Mononuclear cell (primary cell): ENCODE results near the gene PPARA. TPM values are rescaled to one million over a fixed set of nuclear protein-coding genes. Genes with fewer than 3 reads are reported as not detected.

Experiments
- H3K27me3 ChIP-seq: 2 replicates; pipeline ENCODE4 v1.6.0; 2011; ENCODE audit warnings: low read length, control low read depth; ENCODE audit not compliant: insufficient read depth
- H3K4me1 ChIP-seq: 2 replicates; pipeline ENCODE4 v1.5.1; 2011; ENCODE audit warnings: mild to moderate bottlenecking, low read length, control low read depth; ENCODE audit not compliant: insufficient read depth
- H3K4me3 ChIP-seq: 2 replicates; pipeline ENCODE4 v1.5.1; 2011; ENCODE audit warnings: mild to moderate bottlenecking, low read length, moderate library complexity
- H3K9me3 ChIP-seq: 2 replicates; pipeline ENCODE4 v1.5.1; 2011; ENCODE audit warnings: low read depth, mild to moderate bottlenecking, control low read depth, low read length
- total RNA-seq: library from RNA; depleted of rRNA; stranded (reverse); fragments of >200 nt; gene quantifications from one replicate; pipeline ENCODE4 v1.2.3, GENCODE V29; 2012

Gene PPARA
- total RNA-seq, 1 donor: 5.1 TPM

DNA sequence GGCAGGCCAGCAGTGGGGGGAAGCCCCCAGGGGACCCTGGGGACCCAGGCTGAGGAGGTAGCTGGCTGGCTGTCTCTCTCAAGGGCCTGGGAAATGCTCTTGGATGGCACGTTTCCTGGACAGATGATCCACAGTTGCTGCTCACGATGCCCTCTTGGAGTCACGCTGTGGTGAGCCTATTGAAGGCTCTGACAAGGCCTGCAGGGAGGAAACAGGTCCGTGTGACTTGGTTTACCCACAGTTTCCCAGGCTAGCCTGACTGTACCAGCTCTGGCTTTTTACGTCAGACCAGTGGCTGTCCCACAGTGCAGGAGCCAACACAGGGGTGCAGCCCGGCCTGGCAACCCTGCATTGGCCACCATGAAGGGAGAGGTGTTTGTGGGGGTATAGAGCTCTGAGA is 29.2 kb upstream of the PPARA start:
- Histone ChIP-seq H3K9me3 (no peaks in the 10 kb centered on the region), H3K4me3 (no peak overlapping the region), H3K27me3 (no peaks in the 10 kb centered on the region), H3K4me1 (peaks cover 7% of the 10 kb centered on the region)

DNA sequence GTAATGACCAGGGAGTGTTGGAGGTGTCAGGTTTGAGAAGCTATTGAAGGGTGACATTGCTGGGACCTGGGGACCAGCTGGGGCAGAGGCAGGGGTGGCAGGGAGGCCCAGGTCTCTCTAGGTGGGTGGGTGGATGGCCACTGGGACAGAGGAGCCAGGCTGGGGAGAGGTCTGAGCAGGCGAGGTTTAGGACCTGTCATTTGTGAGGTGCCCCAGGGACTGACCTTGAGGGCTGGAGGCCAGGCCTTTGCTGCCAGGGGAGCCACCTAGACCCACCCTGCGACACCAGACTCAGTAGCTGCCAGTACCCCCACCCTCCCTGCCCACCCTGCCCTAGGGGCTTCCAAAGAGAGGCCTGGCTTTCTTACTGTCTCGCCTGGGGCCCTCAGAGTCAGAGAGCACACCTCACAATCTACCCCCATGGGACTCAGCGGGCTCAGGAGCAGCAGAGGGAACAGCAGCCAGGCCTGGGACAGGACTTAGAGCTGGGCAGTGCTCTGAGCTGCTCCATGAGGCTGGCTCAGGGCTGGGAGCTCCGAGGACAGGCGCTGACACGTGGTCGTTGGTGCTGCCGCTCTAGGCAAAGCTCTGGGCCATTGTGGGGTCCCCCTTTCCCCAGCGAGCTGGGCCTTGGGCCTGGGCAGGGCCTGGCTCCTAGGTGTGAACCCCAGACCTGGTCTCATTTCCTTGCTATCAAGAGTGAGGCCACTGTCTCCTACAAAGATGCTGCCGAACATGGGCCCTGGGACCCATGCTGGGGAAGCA is 28.6 kb upstream of the PPARA start:
- no peak overlapping the region for H3K4me3 ChIP-seq
- H3K4me1 ChIP-seq: peaks cover 1% of the 10 kb centered on the region
- no peaks in the 10 kb centered on the region for H3K27me3 ChIP-seq

DNA sequence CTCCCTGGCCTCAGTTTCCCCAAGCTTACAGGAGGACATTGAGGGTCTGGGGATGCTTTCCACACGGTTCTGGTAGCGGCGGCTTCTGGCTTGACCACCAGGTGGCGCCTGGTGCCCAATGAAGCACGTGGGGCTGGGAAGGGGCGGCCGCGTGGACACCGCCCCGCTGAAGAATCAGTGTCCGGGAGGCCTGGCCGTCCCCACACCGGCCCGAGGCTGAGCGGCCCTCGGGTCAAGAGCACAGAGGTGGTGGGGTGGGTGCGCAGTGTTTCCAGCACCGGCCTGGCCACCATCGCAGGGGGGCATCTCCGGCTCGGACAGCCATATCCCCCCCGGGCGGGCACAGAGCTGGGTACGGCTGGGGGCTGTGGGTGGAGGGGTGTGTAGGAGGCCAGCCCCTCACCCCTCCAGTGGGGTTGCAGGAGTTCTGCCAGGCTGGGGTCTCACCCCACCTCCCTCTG is 27.8 kb upstream of the PPARA start:
- Histone ChIP-seq H3K9me3 (no peaks in the 10 kb centered on the region), H3K4me1 (no peaks in the 10 kb centered on the region), H3K27me3 (no peaks in the 10 kb centered on the region), H3K4me3 (no peak overlapping the region)

More for the DNA sequence above, 28.6 kb upstream of the PPARA start:
- no peaks in the 10 kb centered on the region for H3K9me3 ChIP-seq

DNA sequence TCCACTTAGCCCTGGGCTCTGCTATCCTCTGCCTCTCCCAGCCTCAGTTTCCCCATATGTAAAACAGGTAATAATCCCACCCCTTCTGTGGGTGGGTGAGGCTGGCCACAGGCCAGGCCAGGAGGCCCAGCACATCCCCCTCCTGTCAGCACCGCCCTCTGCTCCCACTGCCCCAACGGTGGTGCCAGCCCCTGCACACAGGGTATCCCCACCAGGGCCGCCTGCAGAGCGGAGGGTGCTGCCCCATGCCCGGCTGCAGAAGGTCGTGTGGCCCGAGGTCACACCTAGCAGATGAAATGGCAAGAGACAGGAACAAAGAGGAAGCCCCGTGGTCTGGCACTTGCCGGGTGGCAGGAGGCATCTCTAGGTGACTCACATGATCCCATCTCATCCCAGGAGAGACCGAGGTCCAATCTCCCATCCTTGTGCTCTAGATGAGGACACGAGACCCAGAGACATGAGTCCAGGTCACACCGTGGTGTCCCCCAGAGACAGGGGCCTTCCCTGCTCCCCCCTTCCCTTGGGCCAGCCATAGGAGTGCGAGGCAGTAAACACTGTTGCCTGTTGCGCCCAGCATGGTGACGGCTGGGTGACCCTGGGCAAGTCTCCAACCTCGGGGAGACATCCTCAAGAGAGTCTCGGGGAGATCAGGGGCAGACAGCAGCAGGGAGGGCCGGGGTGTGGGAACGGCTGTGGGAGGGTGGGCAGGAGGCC is 27.2 kb upstream of the PPARA start:
- H3K9me3 ChIP-seq: no peaks in the 10 kb centered on the region

DNA sequence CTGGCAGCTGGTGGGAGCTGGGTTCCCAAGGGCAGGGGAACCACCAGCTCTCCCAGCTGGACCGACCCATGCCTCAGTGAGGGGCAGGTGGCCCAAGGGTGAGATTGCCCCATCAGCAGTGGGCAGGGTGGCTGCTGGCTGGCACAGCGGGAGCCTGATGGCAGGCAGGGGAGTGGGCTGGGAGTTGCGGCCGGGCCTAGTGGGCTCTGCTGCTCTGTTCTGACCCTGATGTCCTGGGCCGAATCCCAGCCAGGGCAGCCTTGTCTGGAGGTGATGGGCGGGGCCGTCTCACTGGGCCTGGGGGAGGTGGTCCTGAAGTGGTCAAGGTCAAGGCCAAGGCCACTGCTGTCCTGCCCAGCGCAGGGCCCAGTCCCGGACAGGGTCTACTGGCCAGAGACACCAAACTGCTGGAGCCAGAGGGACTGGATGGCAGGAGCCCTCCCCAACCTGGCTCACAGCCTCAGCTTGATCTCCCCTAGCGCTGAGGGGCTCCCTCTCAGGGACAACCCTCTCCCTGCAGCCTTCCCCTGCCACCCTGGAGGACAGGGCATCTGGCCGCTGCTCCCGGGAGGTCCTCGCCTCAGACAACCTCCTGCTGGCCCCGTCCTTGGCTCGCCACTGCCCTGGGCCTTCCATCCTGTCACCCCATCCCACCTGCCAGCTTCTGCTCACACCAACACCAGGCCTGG is 26.5 kb upstream of the PPARA start:
- Histone ChIP-seq H3K9me3 (no peaks in the 10 kb centered on the region), H3K4me1 (peaks cover 3% of the 10 kb centered on the region), H3K27me3 (no peaks in the 10 kb centered on the region), H3K4me3 (no peak overlapping the region)

More for the DNA sequence above, 27.2 kb upstream of the PPARA start:
- Histone ChIP-seq H3K4me3 (no peak overlapping the region), H3K27me3 (no peaks in the 10 kb centered on the region), H3K4me1 (no peaks in the 10 kb centered on the region)

DNA sequence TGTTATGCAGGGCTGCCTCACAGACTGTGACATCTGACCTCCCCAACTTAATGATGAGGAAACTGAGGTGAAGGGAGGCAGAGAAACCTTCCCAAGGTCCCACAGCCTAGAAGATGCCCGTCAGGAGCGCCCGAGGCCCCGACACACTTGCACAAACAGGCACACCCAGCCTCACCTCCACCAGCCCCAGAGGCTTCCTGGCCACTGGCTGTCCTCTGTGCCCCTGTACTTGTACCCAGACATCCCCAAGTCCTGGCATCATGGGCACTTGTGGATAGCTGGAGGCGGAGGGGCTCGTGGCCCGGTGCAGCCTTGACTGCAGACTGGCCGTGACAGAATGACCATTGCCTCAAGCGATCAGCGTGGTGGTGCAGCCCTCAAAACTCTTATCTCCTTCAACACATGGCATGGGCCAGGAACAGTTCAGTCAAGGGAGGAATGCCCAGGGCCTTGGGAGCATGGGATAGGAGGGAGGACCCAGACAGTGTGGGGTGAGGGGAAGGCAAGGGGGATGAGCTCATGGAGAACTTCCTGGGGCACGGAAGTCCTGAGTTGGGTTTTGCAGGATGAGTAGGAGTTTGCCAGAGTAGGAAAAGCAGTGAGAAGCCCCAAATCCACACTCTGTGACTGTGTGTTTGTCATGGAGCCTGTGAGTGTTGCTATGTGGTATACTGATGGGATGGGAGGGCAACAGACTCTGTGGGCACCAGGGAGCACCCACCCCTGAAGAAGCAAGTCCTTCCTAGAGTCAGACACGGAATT is 25.8 kb upstream of the PPARA start:
- Histone ChIP-seq H3K9me3 (no peaks in the 10 kb centered on the region), H3K4me1 (peaks cover 11% of the 10 kb centered on the region), H3K4me3 (no peak overlapping the region), H3K27me3 (no peaks in the 10 kb centered on the region)

DNA sequence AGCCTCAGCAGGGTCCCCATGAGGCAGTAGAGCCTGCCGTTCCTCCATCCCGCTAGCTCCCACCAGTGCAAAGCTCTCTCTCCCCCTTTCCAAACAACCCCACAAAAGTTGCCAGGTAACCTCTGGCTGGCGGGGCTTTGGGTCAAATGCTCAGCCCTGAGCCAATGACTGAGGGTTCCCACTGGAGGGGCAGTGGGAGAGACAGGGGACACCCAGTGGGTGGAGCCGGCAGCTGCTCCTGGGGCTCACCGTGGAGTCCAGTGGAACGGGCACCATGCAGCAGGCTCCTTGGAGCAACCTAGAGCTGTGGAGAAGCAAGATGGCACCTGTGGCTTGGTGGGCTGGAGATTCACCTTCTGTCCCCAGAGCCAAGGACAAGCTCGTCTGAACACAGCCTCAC is 25.0 kb upstream of the PPARA start:
- no peak overlapping the region for H3K4me3 ChIP-seq
- H3K9me3 ChIP-seq: no peaks in the 10 kb centered on the region
- H3K4me1 ChIP-seq: peaks cover 18% of the 10 kb centered on the region
- H3K27me3 ChIP-seq: no peaks in the 10 kb centered on the region

DNA sequence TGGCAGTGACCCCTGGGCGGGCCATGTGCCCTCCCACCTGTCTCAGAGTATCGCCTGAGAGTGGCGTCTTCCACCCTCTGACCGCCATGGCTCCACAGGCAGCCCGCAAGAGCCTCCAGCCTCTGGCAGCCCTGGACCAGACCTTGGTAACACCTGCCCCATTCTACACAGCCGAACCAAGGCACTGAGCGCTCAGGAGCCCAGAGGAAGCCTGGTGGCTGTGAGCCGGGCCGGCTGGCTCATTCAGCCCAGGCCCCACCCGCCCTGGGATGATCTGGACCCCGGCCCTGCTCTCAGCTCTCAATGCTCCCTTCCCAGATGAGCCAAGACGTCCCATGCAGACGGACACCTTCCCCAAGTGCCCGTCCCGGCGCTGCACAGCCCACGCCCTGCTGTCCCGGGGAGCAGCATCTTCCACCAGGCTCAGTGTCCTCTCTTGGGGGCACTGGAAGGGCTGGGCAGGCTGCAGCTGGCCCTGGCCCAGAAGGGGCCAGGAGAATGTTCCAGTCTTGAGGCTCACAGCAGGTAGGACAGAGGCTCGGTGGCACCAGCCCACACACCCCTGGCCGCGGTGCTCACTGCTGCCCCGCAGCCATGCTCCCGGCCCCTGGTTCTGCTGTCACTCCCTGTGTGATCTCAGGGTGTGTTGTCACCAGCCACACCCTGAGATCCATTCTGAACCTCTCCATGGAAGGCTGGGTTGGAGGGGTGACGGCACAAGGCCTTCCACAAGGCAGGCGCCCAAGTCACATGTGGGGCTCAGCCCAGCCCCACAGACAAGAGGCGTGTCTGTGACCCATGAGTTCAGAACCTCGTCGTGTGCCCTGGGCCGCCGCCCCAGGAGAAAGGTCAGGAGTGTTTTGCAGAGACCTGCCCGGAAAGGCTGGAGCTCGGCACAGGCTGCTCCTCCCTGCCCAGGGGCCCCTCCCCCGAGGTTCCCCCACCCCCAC is 24.2 kb upstream of the PPARA start:
- Histone ChIP-seq H3K4me3 (no peak overlapping the region), H3K4me1 (peaks cover 19% of the 10 kb centered on the region), H3K27me3 (no peaks in the 10 kb centered on the region), H3K9me3 (no peaks in the 10 kb centered on the region)

DNA sequence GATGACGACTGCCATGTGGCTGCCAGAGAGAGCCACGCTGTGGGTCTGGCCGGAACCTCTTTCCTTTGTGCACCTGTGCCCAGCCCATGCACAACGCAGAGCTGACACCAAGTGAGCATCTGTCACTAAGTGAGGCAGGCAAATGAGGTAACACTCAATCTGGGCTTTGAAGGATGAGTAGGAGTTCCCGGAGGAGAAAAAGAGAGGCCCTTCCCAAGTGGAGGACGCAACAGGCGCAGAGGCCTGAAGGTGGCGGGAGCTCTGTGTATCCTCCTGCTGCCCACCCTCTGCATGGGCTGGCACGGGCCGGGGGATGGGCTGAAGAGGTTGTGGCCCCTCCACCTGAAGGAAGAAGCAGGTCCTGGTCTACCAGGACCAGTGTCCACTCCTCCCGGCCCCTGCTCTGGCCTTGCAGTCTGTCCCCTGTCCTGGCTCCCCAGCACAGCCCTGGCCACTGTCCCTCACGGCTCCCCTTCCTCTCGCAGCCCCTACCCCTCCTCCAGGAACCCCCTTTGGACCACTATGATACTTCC is 23.4 kb upstream of the PPARA start:
- Histone ChIP-seq H3K4me1 (peaks cover 19% of the 10 kb centered on the region), H3K27me3 (no peaks in the 10 kb centered on the region), H3K9me3 (no peaks in the 10 kb centered on the region), H3K4me3 (no peak overlapping the region)

DNA sequence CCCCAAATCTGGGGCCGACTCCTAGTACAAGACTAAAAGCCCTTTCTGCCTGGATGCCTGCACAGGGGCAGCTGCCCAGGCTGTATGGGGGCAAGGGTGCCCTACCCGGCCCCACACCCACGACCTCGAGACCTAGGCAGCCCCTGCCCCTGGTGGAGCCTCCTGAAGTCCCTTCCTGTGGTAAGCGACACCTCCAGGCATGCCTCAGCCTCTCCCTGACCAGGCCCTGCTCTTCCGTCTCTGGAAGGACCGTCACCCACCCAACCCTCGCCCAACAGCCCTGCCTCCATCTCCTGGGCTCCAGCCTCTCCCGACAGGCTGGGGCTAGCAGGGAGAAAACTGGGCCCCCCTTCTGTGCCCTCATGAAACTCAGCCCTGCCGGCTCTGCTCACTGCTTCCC is 22.8 kb upstream of the PPARA start:
- no peaks in the 10 kb centered on the region for H3K27me3 ChIP-seq
- H3K4me1 ChIP-seq: peaks cover 19% of the 10 kb centered on the region
- no peak overlapping the region for H3K4me3 ChIP-seq
- H3K9me3 ChIP-seq: no peaks in the 10 kb centered on the region

DNA sequence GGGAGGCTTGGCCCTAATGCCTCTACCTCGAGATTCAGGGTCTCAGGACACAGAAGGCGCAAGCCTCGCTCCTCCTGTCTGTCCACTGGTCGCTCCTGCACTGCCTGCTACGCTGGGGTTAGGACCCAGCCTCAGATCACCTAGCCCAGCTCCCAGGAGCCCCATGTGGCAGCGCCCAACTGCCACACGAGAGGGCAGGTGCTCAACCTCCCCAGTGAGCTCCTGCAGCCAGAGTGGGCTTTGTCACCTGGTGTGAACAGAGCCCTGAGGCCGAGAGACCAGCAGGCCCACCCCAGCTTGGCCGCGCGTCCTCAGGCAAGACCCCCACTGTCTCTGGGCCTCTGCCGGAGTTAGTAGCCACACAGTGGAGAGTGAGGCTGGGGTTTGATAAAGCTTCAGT is 21.7 kb upstream of the PPARA start:
- Histone ChIP-seq H3K4me1 (peaks cover 19% of the 10 kb centered on the region), H3K9me3 (no peaks in the 10 kb centered on the region), H3K27me3 (no peaks in the 10 kb centered on the region), H3K4me3 (no peak overlapping the region)

DNA sequence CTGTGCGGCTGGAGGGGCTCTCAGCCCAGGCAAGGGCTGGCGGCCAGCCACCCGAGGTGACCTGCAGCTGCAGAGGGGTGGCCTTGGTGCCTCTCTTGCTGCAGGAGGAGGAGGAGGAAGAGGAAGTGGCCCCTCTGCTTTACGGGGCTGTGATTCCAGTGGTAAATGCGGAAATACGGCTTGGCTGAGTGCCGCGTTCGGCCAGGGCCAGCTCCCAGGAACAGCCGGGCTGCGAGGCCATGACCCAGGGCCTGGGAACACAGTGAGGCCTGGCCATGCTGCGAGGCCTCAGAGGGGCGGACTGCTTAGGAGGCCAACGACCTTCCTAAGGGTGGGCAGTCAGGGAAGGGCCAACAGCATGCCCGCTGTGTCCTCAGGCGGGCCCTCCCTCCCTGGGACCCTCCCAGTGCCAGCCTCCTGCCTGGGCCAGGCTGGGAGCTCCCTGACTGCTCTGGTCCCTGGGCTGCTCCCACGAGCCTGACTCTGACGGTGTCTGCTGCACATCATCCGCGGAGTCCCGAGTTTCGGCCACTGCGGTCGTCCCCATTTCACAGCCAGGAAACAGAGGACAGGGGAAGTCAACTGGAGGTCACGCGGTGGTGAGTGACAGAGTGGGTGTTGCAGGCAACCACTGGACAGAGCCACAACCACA is 20.8 kb upstream of the PPARA start:
- Histone ChIP-seq H3K4me3 (peak overlapping the region; percentile 16), H3K9me3 (no peaks in the 10 kb centered on the region), H3K4me1 (peaks cover 19% of the 10 kb centered on the region), H3K27me3 (no peaks in the 10 kb centered on the region)

DNA sequence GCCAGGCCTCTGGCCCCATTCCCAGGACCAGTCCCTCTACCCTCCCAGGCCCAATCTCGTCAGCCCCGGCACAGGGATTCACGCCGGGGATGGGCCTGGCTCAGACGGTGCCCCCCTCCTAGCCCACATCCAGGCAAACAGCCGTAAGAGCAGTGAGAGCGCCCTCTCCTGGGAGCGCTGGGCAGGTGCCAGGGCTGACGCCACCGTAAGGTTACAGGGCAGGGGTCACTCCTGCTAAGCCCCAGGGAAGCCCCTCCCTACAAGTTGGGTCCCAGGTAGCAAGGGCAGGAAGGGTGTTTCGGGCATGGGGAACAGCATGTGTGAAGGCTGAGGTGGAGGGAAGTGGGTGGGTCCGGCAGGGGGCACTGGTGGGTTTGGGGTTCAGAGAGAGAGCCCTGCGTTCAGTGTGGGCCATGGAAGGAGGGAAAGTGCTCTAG is 19.2 kb upstream of the PPARA start:
- Histone ChIP-seq H3K4me3 (no peak overlapping the region), H3K27me3 (no peaks in the 10 kb centered on the region), H3K9me3 (no peaks in the 10 kb centered on the region), H3K4me1 (peaks cover 19% of the 10 kb centered on the region)
